SHP77 (cell line): ENCODE results near the gene TAS2R1.

ENCODE experiments used
- DNase-seq, 2 experiments: peaks; one replicate each; lab custom pipeline; 2025; lab: John Stamatoyannopoulos, UW

Gene TAS2R1

DNA sequence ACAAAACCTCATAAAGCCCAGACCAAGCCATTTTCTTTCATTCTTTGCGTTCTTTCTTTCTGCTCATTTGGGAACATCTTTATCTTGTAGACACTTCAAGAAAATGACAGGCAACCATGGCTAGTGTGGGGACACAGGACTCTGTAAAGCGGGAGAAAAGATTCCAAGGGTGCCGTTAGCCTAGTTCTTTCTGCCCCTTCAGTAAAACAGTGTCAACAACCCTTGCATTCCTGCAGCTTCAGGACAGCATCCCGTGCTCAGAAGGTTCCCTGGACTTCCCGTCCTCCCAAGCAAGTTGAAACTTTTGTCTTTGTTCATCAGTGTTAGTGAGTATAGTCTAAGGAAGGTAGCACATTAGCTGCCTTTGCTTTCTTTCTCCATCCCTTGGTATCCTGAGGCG, 41.9 kb downstream of the TAS2R1 start:
- no peak for DNase-seq

GRCh38 chr5:9587135-9587534, 43.0 kb downstream of the TAS2R1 start:
- no peak for DNase-seq

DNA sequence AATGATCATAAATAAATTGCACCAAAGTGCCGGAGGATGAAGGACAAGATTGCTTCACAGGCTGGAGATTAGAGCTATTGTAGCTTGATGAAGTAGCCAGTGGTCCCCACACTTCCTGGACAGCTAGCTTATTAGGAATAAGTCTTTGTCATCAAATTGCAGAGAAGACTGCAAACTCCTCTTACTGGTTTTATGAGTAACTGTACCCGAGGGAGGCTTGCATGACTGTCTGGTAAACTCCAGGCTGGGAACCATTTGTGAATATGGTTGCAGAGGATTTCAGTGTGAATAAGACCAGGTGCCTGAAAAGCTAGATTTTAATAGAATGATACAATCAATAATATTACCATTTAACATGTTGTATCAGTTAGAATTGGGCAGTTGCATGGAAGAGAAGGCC, 47.7 kb downstream of the TAS2R1 start:
- no peak for DNase-seq
